Endometrium (tissue), 2 donors: ENCODE measurements around the gene FCRL1.

Experiments
- FAIRE-seq: peaks from 2 replicates; lab custom pipeline; 2012; peaks lifted over from hg19 to GRCh38; lab: Jason Lieb, UNC
- donor health status: control.
- donor health status: control.

The FCRL1 gene

DNA sequence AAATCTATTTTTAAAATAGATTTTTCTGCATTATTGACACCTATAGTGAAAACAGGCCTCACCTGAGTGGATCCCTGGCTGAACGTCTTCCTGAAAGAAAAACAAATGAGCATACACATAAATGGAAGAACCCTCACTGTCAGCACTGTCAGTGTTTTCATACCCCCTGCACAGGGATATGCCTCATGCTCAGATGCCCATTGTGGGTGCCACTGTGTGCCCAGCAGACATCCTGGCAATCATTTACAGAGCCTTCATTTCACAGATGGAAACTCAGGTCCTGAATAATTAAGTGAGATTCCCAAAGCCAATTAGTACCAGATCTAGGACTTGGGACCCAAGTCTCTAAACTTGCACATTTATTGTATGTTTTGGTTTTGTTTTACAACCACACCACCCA is 19.9 kb downstream of the FCRL1 start:
- FAIRE-seq, result no peak

DNA sequence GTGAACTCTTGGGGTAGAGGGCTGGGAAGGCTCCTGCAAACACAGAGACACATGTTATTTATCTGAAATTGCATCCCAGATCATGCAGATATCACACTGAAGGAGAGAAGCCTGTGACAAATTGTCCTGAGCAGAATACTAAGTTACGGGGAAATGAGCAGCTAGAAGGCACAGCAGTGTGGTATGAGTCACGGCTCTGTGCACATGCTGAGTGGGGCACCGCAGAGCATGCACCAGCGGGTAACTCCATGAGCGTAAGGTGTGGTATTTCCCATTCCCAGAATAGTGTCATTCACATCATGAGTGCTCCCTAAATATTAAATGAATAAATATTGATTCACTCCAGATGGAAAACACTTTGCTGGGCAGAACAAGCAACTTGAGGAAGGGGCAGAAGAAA is 21.7 kb downstream of the FCRL1 start:
- no peak for FAIRE-seq

DNA sequence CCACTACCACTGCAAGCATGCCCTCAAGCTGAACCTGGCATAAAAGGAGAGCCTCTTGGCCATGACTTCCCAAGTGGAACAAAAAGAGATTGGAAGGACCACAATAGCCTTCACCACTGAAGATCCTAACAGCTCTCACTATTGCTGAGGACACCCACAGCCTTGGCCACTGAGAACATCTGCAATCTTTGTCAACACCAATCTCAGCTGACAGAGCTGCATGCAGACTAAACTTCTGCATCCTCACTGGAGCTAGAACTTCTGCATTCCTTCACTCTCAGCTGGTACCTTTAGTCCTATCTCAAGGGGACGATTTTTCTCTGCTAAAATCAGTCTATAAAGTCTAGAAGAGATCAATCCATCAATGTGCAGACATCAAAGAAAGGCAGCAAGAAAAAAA is 34.7 kb downstream of the FCRL1 start:
- no peak for FAIRE-seq

DNA sequence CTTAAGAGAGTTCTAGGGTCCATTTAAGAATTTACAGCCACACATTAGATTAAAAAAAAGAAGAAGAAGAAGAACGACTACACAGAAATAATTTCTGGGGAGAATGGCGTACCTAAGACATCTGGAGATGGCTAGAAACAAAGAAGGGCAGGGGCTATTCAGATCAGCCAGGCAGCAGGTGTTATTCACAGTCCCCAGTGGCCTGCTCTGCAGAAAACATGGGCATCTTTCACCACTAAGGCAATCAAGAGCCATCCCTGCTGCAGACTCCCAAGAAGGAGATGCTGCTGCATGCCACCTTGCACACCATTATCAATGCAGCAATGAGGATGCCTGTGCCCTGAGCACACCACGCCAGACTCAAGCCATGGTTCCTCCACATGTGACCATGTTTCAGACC is 35.1 kb downstream of the FCRL1 start:
- FAIRE-seq, result no peak

DNA sequence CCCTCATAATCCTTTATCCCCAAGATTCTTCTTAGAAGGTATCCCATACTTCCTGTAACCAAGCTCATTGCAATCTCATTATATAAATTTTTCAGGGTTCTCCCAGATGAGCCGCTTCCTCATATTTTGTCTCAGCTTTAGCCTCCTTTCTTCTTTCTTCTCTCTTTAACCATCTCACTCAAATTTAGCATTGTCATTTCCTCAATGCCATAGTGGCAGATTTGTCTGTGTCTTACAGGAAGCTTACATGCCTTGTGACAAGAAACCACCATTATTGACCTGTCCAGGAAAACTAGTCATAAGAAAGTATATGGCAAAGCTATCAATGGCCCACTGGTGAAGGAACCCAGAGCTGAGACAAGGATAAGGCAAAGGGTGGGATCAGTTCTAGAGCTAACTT is 37.0 kb downstream of the FCRL1 start:
- FAIRE-seq, result no peak

DNA sequence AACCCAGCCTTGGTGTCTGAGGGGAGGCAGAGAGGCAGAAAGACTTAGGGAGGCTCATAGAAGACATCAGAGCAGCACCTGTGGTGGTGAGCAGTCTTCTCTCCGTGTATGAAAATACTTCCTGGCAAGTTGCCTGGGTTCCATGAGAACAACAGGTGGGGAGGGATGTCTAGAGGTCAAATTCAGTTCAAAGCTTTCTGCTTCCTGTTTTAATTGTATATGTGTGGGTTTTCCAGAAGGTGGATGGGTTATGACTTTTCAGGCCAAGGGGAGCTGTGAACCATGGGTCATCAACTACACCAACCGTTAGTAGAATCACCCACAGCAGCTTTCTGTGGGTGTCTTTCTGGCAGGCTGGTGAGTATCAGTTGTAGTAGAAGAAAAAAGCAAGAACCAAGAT is 38.9 kb downstream of the FCRL1 start:
- FAIRE-seq, result no peak

DNA sequence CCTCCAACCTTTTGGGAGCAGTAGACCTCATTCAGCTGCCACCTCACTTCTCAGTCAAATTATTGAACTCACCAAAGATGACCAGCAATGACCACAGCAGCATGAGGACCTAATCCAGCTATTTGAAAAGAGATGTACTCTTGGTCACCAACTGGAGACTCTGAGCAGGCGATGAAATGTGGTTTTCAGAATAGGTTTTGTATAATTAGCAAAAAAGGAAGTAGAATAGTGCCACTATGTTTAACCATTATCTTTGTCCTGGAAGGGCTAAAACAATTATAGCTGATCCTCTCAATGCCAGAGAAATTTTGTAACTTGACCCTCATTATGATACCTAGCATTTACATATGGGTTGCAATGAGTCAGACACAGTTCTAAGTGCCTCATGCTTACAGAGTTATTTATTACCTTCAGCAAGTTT is 42.9 kb downstream of the FCRL1 start, which contains the start of gene FCRL2:
Gene FCRL2, minus strand, starts transcription at position 162 of the 421 bp plus-strand sequence. Its CDS starts 59 bp downstream, at position 103.
- no peak for FAIRE-seq

DNA sequence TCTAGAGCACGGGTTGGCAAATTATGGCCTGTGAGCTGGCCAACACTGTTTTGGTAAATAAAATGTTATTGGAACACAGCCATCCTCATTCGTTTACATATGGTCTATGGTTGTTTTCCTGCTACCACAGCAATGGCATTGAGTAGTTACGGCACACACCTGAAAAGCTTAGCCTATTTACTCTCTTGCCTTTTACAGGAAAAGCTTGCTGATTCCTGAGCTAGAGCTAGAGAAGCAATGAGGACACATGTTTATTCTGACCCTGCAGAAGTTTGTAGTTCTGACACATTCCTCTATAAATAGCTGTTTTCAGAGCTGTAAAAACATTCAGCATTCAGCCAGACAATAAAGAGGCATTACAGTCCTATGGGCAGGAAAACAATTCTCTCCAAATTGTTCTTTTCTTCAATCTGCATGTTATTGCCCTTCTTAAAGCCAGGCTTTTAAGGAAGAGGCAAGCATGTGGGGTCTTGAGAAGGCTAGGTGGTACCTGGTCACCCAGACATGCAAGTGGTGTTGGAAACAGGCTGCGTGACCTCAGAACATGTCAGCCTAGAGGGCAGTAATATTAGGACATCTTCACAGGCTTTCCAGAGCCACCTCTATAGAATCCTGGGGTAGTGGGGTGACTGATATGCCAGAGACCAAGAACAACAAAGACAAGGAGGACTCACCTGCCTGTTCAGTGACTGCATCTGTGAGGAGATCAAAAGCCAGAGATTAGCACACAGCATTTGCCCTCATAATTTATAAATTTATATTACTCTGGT is 44.6 kb downstream of the FCRL1 start:
- FAIRE-seq, result no peak

DNA sequence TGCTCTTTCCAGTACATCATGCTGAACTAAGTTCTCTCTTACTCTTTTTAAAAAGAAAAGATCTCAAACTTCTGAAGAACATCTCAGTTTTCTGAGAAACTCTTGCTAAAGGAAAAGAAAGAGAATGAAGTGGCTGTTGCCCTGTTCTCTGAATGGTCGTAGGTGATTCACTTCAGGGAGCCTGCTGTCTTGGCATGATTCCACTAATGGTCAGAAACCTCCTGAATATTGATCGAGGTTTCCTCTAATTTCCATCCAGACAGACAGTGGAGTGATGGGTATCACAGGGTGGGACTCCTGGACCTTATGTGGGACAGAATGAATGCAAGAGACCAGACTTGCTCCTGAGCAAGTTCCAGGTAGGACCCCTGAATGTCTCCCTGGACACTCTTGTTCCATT is 45.5 kb downstream of the FCRL1 start:
- FAIRE-seq, result no peak

DNA sequence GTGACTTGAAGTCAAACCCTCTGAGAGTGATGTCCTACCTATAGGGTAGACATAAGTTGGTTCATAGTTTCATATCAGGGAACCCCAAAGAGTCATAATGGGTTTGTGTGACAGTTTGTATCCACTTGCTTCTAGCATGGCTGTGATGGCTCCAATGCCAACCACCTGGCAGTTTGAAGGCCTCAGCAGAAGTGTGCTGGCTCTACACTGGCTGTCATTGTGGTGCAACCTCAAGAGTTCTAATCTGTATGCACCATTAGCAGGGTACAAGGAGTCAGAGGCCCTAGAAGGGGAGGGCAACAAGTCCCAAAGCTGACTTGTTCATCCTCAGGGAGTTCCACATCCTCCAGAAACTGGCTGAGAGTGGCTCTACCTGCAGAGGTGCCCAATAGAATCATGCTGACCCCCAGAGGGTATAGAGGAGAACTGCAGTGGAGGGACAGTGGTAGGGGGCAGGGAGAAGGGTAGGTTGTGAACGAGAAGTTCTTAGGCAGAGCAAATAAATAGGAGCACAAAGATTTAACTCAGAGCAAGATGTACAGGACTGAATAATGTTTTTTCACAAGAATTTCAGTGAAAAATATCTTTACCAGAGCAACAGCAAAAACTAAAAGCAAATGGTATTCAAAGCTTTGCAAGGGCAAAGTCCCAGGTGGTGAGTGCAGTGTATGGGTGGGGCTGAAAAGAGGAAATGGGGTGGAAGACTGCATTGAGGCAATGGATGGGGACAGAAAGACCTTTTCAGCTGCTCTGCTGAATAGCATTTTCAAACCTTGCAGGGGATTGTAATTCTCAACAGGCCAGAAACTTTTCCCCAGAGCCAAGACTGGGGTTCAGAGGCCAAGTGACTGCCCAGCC is 46.2 kb downstream of the FCRL1 start:
- FAIRE-seq, result no peak

DNA sequence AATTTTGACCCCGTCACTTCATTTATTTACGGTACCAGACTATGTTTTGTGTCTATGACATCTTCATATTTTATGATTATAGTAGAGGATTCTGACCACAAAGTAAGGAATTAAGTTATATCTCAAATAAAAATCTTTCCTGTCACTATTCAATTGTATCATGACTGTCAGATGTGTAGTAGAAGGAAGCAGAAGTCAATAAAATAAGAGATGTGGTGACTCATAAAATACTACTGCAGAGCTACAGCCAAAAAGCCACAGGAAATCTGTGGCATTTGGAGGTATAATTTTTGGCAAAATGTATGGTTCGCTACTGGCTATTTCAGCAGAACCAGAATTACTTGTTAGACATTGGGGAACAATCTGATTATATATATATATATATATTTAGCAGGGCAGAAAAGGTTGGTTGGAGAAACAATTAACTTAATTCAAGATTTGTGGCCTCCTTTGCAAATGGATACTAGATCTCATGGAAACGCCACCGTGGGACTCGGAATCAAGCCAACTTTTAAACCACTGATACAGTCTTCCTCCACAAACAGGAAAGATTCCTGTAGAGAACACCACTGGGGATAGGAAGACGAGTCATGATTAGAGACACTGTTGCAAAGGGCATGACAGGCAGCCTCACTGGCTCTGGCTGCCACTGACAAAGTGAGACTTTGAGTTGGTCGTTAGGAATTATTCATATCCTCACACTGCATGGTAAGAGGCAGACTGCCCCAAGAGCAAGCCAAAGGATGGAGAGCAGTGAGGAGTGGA is 48.1 kb downstream of the FCRL1 start:
- FAIRE-seq, result no peak

- FAIRE-seq, result no peak
Measured at GRCh38 chr1:157770442-157771043, 49.4 kb downstream of the FCRL1 start.

DNA sequence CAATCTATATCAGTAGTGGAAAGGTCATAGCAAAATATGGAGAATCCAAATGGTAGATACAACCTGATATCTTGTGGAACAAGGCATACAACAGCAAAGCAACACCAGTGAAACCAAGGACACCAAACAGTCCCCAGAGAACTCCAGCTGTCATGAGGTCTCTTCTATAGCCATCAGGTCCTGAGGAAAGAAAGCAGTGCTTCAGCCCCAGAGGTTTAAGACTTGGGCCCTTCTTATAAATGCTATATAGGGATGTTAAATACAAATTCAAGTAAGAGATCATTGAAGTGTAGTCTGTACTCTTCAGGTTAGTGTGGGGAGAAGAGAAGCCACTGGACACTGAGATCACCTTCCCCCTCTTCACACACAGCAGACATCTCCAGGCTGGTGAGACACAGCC is 53.1 kb downstream of the FCRL1 start:
- FAIRE-seq, result no peak

GRCh38 chr1:157758018-157758417 is 61.9 kb downstream of the FCRL1 start:
- no peak for FAIRE-seq

- FAIRE-seq, result no peak
Measured at GRCh38 chr1:157753611-157754010, 66.3 kb downstream of the FCRL1 start.

GRCh38 chr1:157751283-157751682 is 68.6 kb downstream of the FCRL1 start:
- no peak for FAIRE-seq

GRCh38 chr1:157748262-157748817 is 71.6 kb downstream of the FCRL1 start:
- FAIRE-seq, result no peak
